SK-N-SH (cell line): ENCODE data around the gene RNF113B. TPM values are rescaled to one million over a fixed set of nuclear protein-coding genes. Genes with fewer than 3 reads are reported as not detected.

ENCODE experiments used
- CTCF ChIA-PET: fragments of 300-600, 350-600 bp; formaldehyde crosslinking; extraction: SDS; loops from one replicate; lab custom pipeline; 2021; lab: Yijun Ruan, JAX
- POLR2A ChIA-PET: fragments of 350-600 bp; sonication (Branson Sonifier 250); formaldehyde crosslinking; extraction: SDS; loops from one replicate; lab custom pipeline; 2020; ENCODE audit warnings: antibody characterized with exemption, inconsistent platforms; lab: Yijun Ruan, JAX
- DNase-seq: peaks from one replicate; pipeline ENCODE4 v3.0.0; 2012
- H2AFZ ChIP-seq: fragments of 200-600 bp; sonication (generic); 2 replicates; pipeline ENCODE4 v1.8.1; 2016; ENCODE audit warnings: antibody characterized with exemption, mild to moderate bottlenecking, low read depth
- H3F3A ChIP-seq: fragments of 200-600 bp; sonication (generic); replicated peaks from 2 replicates; pipeline ENCODE3; 2016; ENCODE audit warnings: antibody characterized with exemption, mild to moderate bottlenecking; ENCODE audit not compliant: insufficient read depth
- H3K27ac ChIP-seq, 2 experiments: fragments of 200-500 bp in 1 of 2; fragments of 200-600 bp in 1 of 2; sonication (Bioruptor generic) in 1 of 2; sonication (generic), shearing (Covaris generic) in 1 of 2; 2 replicates each; pipeline versions ENCODE4 v1.5.1 to v1.6.1; 2014 to 2016; ENCODE audit warnings: low read depth in 2 of 2, inconsistent platforms in 1 of 2, low read length in 1 of 2, mild to moderate bottlenecking in 1 of 2, mixed read lengths in 1 of 2
- H3K27me3 ChIP-seq: fragments of 200-600 bp; sonication (generic), shearing (Covaris generic); 2 replicates; pipeline ENCODE4 v1.6.1; 2016; ENCODE audit warnings: mixed run types; ENCODE audit not compliant: insufficient read depth
- H3K36me3 ChIP-seq, 2 experiments: fragments of 200-500 bp in 1 of 2; fragments of 200-600 bp in 1 of 2; sonication (Bioruptor generic) in 1 of 2; sonication (generic) in 1 of 2; replicated peaks in 1 of 2; 2 replicates each; pipeline versions ENCODE3 to v1.5.1; 2014 to 2016; ENCODE audit warnings: low read length in 1 of 2, mild to moderate bottlenecking in 1 of 2; ENCODE audit not compliant: insufficient read depth in 2 of 2, control insufficient read depth in 1 of 2
- H3K4me1 ChIP-seq, 2 experiments: fragments of 200-500 bp in 1 of 2; fragments of 200-600 bp in 1 of 2; sonication (Bioruptor generic) in 1 of 2; sonication (generic), shearing (Covaris generic) in 1 of 2; 2 replicates each; pipeline versions ENCODE4 v1.5.1 to v1.6.1; 2014 to 2016; ENCODE audit warnings: low read depth in 1 of 2, low read length in 1 of 2, mixed run types in 1 of 2; ENCODE audit not compliant: insufficient read depth in 2 of 2, control insufficient read depth in 1 of 2
- H3K4me2 ChIP-seq: fragments of 200-600 bp; sonication (generic), shearing (Covaris generic); 2 replicates; pipeline ENCODE4 v1.6.1; 2017; ENCODE audit warnings: mixed run types
- H3K4me3 ChIP-seq, 2 experiments: fragments of 200-500 bp in 1 of 2; fragments of 200-600 bp in 1 of 2; sonication (Bioruptor generic) in 1 of 2; sonication (generic), shearing (Covaris generic) in 1 of 2; 2 replicates each; pipeline versions ENCODE4 v1.5.1 to v1.8.1; 2014 to 2016; ENCODE audit warnings: low read depth in 2 of 2, inconsistent platforms in 1 of 2, low read length in 1 of 2, mild to moderate bottlenecking in 1 of 2, mixed read lengths in 1 of 2, moderate library complexity in 1 of 2
- H3K79me2 ChIP-seq: fragments of 200-600 bp; sonication (generic); 2 replicates; pipeline ENCODE4 v1.8.1; 2017; ENCODE audit warnings: mild to moderate bottlenecking; ENCODE audit not compliant: insufficient read depth
- H3K9ac ChIP-seq: fragments of 200-600 bp; sonication (generic); 2 replicates; pipeline ENCODE4 v1.6.1; 2017; ENCODE audit warnings: mixed run types
- H3K9me2 ChIP-seq: fragments of 200-600 bp; sonication (generic); 2 replicates; pipeline ENCODE4 v1.6.1; 2017; ENCODE audit warnings: mixed run types
- H3K9me3 ChIP-seq: fragments of 200-600 bp; sonication (generic); 2 replicates; pipeline ENCODE4 v1.6.1; 2017; ENCODE audit warnings: mixed run types, mild to moderate bottlenecking, moderate library complexity
- H4K20me1 ChIP-seq: fragments of 200-600 bp; sonication (generic); 2 replicates; pipeline ENCODE4 v1.6.1; 2017; ENCODE audit warnings: mild to moderate bottlenecking, mixed run types; ENCODE audit not compliant: insufficient read depth
- ELF1 ChIP-seq: IDR thresholded peaks from 2 replicates; pipeline ENCODE4 v1.4.0; 2012
- FOXM1 ChIP-seq: IDR thresholded peaks from 2 replicates; pipeline ENCODE4 v1.4.0; 2012; ENCODE audit warnings: low read depth, mild to moderate bottlenecking
- GABPA ChIP-seq: IDR thresholded peaks from 2 replicates; pipeline ENCODE4 v1.4.0; 2012; ENCODE audit warnings: low read depth, mild to moderate bottlenecking
- GATA2 ChIP-seq: sonication (generic); formaldehyde crosslinking; IDR thresholded peaks from 2 replicates; pipeline ENCODE4 v1.5.0; 2020; ENCODE audit warnings: mild to moderate bottlenecking, missing genetic modification reagents
- MAX ChIP-seq: IDR thresholded peaks from 2 replicates; pipeline ENCODE4 v1.4.0; 2012; ENCODE audit warnings: low read depth
- NFIC ChIP-seq: IDR thresholded peaks from 2 replicates; pipeline ENCODE4 v1.4.0; 2012; ENCODE audit warnings: borderline replicate concordance
- RAD21 ChIP-seq: IDR thresholded peaks from 2 replicates; pipeline ENCODE4 v1.6.1; 2012; ENCODE audit warnings: mild to moderate bottlenecking, low read length
- RCOR1 ChIP-seq: fragments of 150-350 bp; IDR thresholded peaks from 2 replicates; pipeline ENCODE4 v1.6.1; 2017; ENCODE audit warnings: antibody characterized with exemption, low read length
- RFX5 ChIP-seq: IDR thresholded peaks from 2 replicates; pipeline ENCODE4 v1.6.1; 2012; ENCODE audit warnings: mild to moderate bottlenecking, improper control_type of control experiment, low read length
- SIN3A ChIP-seq: IDR thresholded peaks from 2 replicates; pipeline ENCODE4 v1.6.1; 2012; ENCODE audit warnings: low read depth, mild to moderate bottlenecking, low read length, moderate library complexity, borderline replicate concordance
- TAF1 ChIP-seq: IDR thresholded peaks from 2 replicates; pipeline ENCODE4 v1.6.1; 2012; ENCODE audit warnings: low read depth, mild to moderate bottlenecking, low read length, moderate library complexity, borderline replicate concordance
- TEAD4 ChIP-seq: IDR thresholded peaks from 2 replicates; pipeline ENCODE4 v1.4.0; 2012; ENCODE audit warnings: mild to moderate bottlenecking, borderline replicate concordance; ENCODE audit not compliant: insufficient read depth
- USF2 ChIP-seq: fragments of 150-350 bp; IDR thresholded peaks from 2 replicates; pipeline ENCODE4 v1.6.1; 2017; ENCODE audit warnings: antibody characterized with exemption, low read length, low read depth, borderline replicate concordance
- WGBS: methylation state at CpG from one replicate; pipeline ENCODE4 v1.1.6; 2017; ENCODE audit warnings: low lambda C conversion rate; 5-methylcytosine and 5-hydroxymethylcytosine counted together
- polyA plus RNA-seq, 3 experiments: library from polyadenylated mRNA; depleted of rRNA; stranded (reverse); fragments of >200 nt; gene quantifications; 2 replicates each; pipeline ENCODE4 v1.2.3, GENCODE V29; 2012

The RNF113B gene
- polyA plus RNA-seq (2012; rRNA removed), result not detected in 2 replicates
- not detected in 2 replicates for polyA plus RNA-seq (2012; cell fraction: cytosol; rRNA removed)
- polyA plus RNA-seq (2012; cell fraction: nucleus; rRNA removed), result not detected in 2 replicates

DNA sequence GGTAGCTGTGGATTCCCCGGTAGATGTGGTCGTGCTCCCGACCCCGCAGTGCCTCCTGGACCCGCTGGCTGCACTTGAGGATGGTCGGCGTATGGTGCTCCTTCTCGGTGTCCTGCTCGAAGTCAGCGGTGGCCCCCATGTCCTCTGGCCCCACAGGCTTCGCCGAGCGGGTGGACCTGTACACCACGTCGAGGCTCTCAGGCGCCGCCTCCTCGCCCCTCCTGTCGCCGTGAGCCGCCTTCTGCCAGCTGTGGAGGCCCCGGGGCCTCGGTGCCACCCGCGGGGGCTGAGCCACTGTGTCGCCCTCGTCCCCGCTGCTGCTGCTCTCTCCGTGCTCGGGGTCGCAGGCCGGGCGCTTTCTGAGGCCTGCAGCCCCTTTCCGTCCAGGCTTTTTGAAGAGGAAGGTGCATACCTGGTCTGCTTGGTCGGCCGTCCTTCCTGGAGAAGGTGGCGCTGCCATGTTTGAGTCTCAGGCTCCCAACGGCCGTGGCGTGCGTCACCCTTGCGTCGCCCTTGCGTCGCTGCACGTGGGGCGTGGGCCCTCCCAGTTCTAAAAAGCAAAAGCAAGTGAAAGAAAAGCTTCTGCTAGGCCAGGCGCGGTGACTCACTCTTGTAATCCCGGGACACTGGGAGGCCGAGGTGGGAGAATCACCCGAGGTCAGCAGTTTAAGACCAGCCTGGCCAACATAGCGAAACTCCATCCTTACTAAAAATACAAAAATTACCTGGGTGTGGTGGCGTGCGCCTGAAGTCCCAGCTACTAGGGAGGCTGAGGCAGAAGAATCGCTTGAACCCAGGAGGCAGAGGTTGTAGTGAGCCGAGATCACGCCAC lies at the start of gene RNF113B:
Gene RNF113B (minus strand): TSS at position 493 of the 832 bp plus-strand sequence. CDS start 33 bp downstream, at position 460.
- Histone ChIP-seq H3K9ac (no peak within 1 kb of the TSS), H3K79me2 (peaks cover 65% of the 10 kb centered on the region), H3K27ac (no peak within 1 kb of the TSS)

GRCh38 chr13:98226496-98226895 lies 49.4 kb upstream of the RNF113B start:
- no peak for TF ChIP-seq SIN3A
- Histone ChIP-seq H3K27ac (no peak overlapping the region), H3K36me3 (peaks cover 0 to 3% of the 10 kb centered on the region in 2 experiments), H3K4me1 (peaks cover 8 to 13% of the 10 kb centered on the region in 2 experiments; a peak in 3 of 4 replicates), H3K9me3 (no peaks in the 10 kb centered on the region), H3K4me2 (no peak overlapping the region), H3F3A (peaks cover 8% of the 10 kb centered on the region), H3K4me3 (no peak overlapping the region), H3K79me2 (peaks cover 21% of the 10 kb centered on the region), H2AFZ (no peak overlapping the region), H4K20me1 (no peaks in the 10 kb centered on the region), H3K9ac (no peak overlapping the region), H3K27me3 (no peaks in the 10 kb centered on the region), H3K9me2 (no peaks in the 10 kb centered on the region)
- WGBS, result 90% methylated on average over 5 of the region's 5 CpGs
- ChIA-PET CTCF (no interaction called here), POLR2A (no interaction called here)
- no peak for DNase-seq

More for the DNA sequence above, at the start of gene RNF113B:
- Histone ChIP-seq H2AFZ (no peak within 1 kb of the TSS), H3K9me2 (no peaks in the 10 kb centered on the region), H3K4me1 (peaks cover 22 to 30% of the 10 kb centered on the region in 2 experiments), H3K27me3 (no peaks in the 10 kb centered on the region), H3K36me3 (no peaks in the 10 kb centered on the region), H4K20me1 (no peaks in the 10 kb centered on the region; the same call in 1 of the 2 replicates), H3F3A (peaks cover 7% of the 10 kb centered on the region), H3K9me3 (no peaks in the 10 kb centered on the region), H3K4me3 (no peak within 1 kb of the TSS), H3K4me2 (no peak within 1 kb of the TSS)
- CTCF ChIA-PET, result interaction anchor here (1.2 kb wide), 1 partner anchor 18 kb away, joined by 3 read pairs; no protein-coding TSS in a partner anchor
- DNase-seq, result no peak
- POLR2A ChIA-PET, result no interaction called here
- WGBS, result 96% methylated on average over 54 of the region's 58 CpGs
- no peak for TF ChIP-seq FOXM1
- TF ChIP-seq TAF1, result no peak
- TF ChIP-seq USF2, result no peak

DNA sequence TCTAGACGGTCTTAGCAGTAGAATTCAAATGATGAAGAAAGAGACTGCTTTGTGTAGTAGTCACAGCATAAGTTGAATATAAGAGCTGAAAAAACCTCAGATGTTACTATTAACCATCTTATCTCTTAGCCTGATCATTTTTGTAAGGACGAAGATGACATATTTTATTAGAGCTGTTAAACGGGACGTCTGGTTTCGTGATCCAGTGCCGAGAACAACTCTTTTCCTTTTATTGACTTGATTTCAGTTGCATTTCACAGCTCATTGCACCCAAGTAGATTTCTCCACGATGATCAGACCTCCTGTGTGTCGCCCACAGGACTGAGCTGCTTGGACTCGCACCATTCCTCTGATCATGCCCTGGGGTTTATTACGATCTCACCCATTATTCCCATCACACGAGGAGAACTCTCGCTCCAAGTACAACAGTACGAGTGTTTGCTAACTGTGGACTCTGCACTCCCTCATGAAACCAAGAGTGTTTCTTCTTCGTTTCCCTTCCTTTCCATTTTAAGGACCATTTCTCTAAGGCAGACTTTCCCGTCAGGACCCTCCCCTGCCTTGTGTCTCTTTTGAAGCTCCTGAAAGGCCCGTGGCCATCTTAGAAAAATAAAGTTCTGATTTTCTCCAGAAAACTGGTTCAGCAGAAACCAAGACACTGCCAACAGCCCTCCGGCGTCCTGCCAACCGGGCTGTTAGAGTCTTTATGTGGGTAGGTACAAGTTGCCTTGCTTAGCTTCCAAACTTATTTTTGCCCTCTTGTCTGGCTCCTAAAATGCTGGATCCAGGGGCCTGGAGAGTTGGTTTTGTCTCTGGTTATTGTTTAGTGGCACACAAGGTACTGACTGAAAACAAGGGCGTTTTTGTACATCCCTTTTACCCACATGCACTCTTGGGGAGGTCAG lies 48.2 kb upstream of the RNF113B start:
- H3K9me2 ChIP-seq, result no peaks in the 10 kb centered on the region
- peaks cover 0 to 3% of the 10 kb centered on the region in 2 experiments for H3K36me3 ChIP-seq
- no peak overlapping the region for H3K9ac ChIP-seq
- POLR2A ChIA-PET, result no interaction called here
- DNase-seq, result no peak
- H3K27ac ChIP-seq, result no peak overlapping the region
- peaks cover 11% of the 10 kb centered on the region for H3F3A ChIP-seq
- no peaks in the 10 kb centered on the region for H3K27me3 ChIP-seq
- TF ChIP-seq RCOR1, result no peak
- no peak for TF ChIP-seq RAD21
- TF ChIP-seq NFIC, result no peak
- TF ChIP-seq SIN3A, result no peak
- no peak for TF ChIP-seq GABPA
- TF ChIP-seq ELF1, result no peak
- TF ChIP-seq TEAD4, result no peak
- TF ChIP-seq RFX5, result no peak
- TF ChIP-seq GATA2 (CRISPR knock-in tag), result no peak
- TF ChIP-seq FOXM1, result no peak
- no peak for TF ChIP-seq MAX
- peaks cover 14 to 24% of the 10 kb centered on the region in 2 experiments; a peak in 3 of 4 replicates for H3K4me1 ChIP-seq
- WGBS, result 97% methylated on average over 20 of the region's 20 CpGs
- peaks cover 22% of the 10 kb centered on the region for H3K79me2 ChIP-seq
- no peak overlapping the region for H3K4me3 ChIP-seq
- H4K20me1 ChIP-seq, result no peaks in the 10 kb centered on the region
- H3K4me2 ChIP-seq, result no peak overlapping the region
- CTCF ChIA-PET, result interaction anchor here (1.4 kb wide), 1 partner anchor 134 kb away, joined by 3 read pairs; no protein-coding TSS in a partner anchor
- H2AFZ ChIP-seq, result no peak overlapping the region
- no peaks in the 10 kb centered on the region for H3K9me3 ChIP-seq
